NCI-H2196 treated with DMSO at 0.1 percent for 48 hours (cell line): Measurements from ENCODE around the gene EPOP.

Experiments used
- DNase-seq: peaks from one replicate; lab custom pipeline; 2025; ENCODE audit not compliant: unreplicated experiment; lab: John Stamatoyannopoulos, UW

EPOP gene

GRCh38 chr17:38705803-38706504 lies 31.2 kb upstream of the EPOP start:
- no peak for DNase-seq

- no peak for DNase-seq
Measured at GRCh38 chr17:38705523-38705802, 30.7 kb upstream of the EPOP start.

GRCh38 chr17:38704606-38705522 lies 30.1 kb upstream of the EPOP start, which contains the start of gene MLLT6:
Gene MLLT6, plus strand, starts transcription at chr17:38705273. Its CDS starts 360 bp downstream, at chr17:38705633.
- peak; percentile 25 for DNase-seq

GRCh38 chr17:38703742-38704605 lies 29.2 kb upstream of the EPOP start:
- peak; percentile 80 for DNase-seq

- no peak for DNase-seq
Measured at GRCh38 chr17:38702916-38703741, 28.4 kb upstream of the EPOP start.

GRCh38 chr17:38702166-38702915 lies 27.6 kb upstream of the EPOP start:
- peak; percentile 54 for DNase-seq

GRCh38 chr17:38701504-38702165 lies 26.9 kb upstream of the EPOP start:
- DNase-seq = no peak

- no peak for DNase-seq
Measured at GRCh38 chr17:38698760-38699159, 24.0 kb upstream of the EPOP start.

- no peak for DNase-seq
Measured at GRCh38 chr17:38697061-38697820, 22.5 kb upstream of the EPOP start.

GRCh38 chr17:38693700-38694329 lies 19.1 kb upstream of the EPOP start:
- DNase-seq = peak; percentile 57

GRCh38 chr17:38691154-38691553 lies 16.4 kb upstream of the EPOP start:
- DNase-seq = no peak

- no peak for DNase-seq
Measured at GRCh38 chr17:38690386-38690785, 15.6 kb upstream of the EPOP start.

GRCh38 chr17:38687286-38687685 lies 12.5 kb upstream of the EPOP start:
- no peak for DNase-seq

- DNase-seq = no peak
Measured at GRCh38 chr17:38685491-38685890, 10.7 kb upstream of the EPOP start.

GRCh38 chr17:38681096-38681495 lies 6.3 kb upstream of the EPOP start:
- no peak for DNase-seq

GRCh38 chr17:38677819-38678218 lies 3.1 kb upstream of the EPOP start:
- DNase-seq = no peak

- peak; percentile 47 for DNase-seq
Measured at GRCh38 chr17:38676706-38677504, 2.1 kb upstream of the EPOP start.
